IPS-NIHi7 (cell line): ENCODE measurements around the gene PNPO.

ENCODE experiments used
- DNase-seq: peaks from one replicate; pipeline ENCODE4 v3.0.0; 2012; ENCODE audit warnings: mixed read lengths; ENCODE audit errors: extremely low spot score

PNPO gene

DNA sequence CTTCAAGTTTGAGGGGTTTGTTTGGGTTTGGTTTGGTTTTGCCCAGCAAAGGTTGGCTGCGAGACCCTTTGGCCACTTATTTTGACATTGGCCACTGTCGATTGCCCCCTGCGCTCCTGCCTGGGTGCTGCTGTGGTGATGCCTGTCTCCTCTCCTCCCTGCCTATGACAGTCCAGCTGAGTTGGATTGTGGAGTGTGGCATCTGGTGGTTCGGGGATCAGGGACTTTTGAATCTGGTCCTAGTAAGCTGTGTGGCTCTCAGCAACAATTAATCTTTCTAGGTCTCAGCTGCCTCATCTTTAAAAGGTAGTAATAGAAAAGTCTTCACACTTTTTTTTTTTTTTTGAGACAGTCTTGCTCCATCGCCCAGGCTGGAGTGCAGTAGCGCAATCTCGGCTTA is 56.7 kb downstream of the PNPO start:
- no peak for DNase-seq
